PFSK-1 (cell line): Measurements from ENCODE around the gene CD274.

Experiments
- FOXP2 ChIP-seq: optimal IDR thresholded peaks from 2 replicates; pipeline ENCODE3; 2011; ENCODE audit warnings: borderline replicate concordance, control low read depth, inconsistent platforms; ENCODE audit not compliant: insufficient read depth; ENCODE audit errors: extremely low read length, extremely low read depth
- POLR2AphosphoS5 ChIP-seq: IDR thresholded peaks from 2 replicates; pipeline ENCODE4 v1.6.1; 2012; ENCODE audit warnings: low read depth, mild to moderate bottlenecking, control low read depth, low read length, moderate library complexity
- SIN3A ChIP-seq: IDR thresholded peaks from 2 replicates; pipeline ENCODE4 v1.6.1; 2012; ENCODE audit warnings: mild to moderate bottlenecking, low read length, moderate library complexity, borderline replicate concordance; ENCODE audit not compliant: insufficient read depth
- TAF1 ChIP-seq: IDR thresholded peaks from 2 replicates; pipeline ENCODE4 v1.6.1; 2012; ENCODE audit warnings: low read length, control low read depth, borderline replicate concordance; ENCODE audit not compliant: insufficient read depth
- TF ChIP-seq, protein P1 (sequence below), 2 experiments: IDR thresholded peaks; 2 replicates each; pipeline versions ENCODE4 v1.6.1 to v1.8.0; 2011 to 2012; ENCODE audit warnings: low read depth in 2 of 2, low read length in 2 of 2, control low read depth in 1 of 2, inconsistent platforms in 1 of 2, mild to moderate bottlenecking in 1 of 2, moderate library complexity in 1 of 2; ENCODE audit not compliant: insufficient read depth in 1 of 2

CD274 gene

DNA sequence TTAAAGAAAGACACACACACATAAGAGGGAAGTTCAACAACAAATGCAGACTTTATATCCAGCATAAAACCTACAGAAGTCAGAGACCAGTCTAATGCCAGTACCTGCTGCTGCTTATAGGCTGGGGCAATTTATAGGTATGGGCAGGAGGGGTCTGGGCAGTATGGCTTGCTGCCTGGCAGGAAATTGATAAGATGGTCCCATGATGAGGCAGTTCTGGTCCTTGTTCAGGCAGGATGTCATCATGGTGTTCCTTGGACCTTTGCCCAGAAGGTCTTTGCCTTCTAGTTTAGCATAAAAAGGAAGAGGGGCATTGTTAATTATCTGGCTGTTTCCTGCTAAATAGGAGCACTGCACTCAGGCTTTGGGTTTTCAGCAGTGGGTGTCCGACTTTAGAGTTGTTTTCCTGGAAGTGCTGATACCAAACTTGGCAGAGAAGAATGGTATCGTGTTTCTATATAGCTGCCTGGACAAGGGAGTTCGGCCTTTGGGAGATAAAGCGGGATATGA lies 49.6 kb downstream of the CD274 start:
- TF ChIP-seq TAF1 = no peak
- TF ChIP-seq, protein P1, sequence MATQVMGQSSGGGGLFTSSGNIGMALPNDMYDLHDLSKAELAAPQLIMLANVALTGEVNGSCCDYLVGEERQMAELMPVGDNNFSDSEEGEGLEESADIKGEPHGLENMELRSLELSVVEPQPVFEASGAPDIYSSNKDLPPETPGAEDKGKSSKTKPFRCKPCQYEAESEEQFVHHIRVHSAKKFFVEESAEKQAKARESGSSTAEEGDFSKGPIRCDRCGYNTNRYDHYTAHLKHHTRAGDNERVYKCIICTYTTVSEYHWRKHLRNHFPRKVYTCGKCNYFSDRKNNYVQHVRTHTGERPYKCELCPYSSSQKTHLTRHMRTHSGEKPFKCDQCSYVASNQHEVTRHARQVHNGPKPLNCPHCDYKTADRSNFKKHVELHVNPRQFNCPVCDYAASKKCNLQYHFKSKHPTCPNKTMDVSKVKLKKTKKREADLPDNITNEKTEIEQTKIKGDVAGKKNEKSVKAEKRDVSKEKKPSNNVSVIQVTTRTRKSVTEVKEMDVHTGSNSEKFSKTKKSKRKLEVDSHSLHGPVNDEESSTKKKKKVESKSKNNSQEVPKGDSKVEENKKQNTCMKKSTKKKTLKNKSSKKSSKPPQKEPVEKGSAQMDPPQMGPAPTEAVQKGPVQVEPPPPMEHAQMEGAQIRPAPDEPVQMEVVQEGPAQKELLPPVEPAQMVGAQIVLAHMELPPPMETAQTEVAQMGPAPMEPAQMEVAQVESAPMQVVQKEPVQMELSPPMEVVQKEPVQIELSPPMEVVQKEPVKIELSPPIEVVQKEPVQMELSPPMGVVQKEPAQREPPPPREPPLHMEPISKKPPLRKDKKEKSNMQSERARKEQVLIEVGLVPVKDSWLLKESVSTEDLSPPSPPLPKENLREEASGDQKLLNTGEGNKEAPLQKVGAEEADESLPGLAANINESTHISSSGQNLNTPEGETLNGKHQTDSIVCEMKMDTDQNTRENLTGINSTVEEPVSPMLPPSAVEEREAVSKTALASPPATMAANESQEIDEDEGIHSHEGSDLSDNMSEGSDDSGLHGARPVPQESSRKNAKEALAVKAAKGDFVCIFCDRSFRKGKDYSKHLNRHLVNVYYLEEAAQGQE (IDR thresholded peaks at IDR 0.05; ENCODE audit: insufficient read depth in 1 of 2, low read depth in 2 of 2, low read length in 2 of 2) = no peak
- no peak for TF ChIP-seq SIN3A

GRCh38 chr9:5500441-5501235 lies 50.3 kb downstream of the CD274 start:
- TF ChIP-seq POLR2AphosphoS5 = no peak
- TF ChIP-seq SIN3A = no peak
- no peak for TF ChIP-seq TAF1
- TF ChIP-seq, protein P1 (IDR thresholded peaks at IDR 0.05; ENCODE audit: insufficient read depth in 1 of 2, low read depth in 2 of 2, low read length in 2 of 2) = no peak
- no peak for TF ChIP-seq FOXP2

GRCh38 chr9:5502553-5502952 lies 52.2 kb downstream of the CD274 start:
- TF ChIP-seq FOXP2 (no peak), POLR2AphosphoS5 (no peak), SIN3A (no peak), TAF1 (no peak)
- TF ChIP-seq, protein P1 (IDR thresholded peaks at IDR 0.05; ENCODE audit: insufficient read depth in 1 of 2, low read depth in 2 of 2, low read length in 2 of 2) = no peak

- TF ChIP-seq POLR2AphosphoS5 (no peak), SIN3A (no peak), TAF1 (no peak), FOXP2 (no peak)
- TF ChIP-seq, protein P1 (IDR thresholded peaks at IDR 0.05; ENCODE audit: insufficient read depth in 1 of 2, low read depth in 2 of 2, low read length in 2 of 2) = no peak
Observed at GRCh38 chr9:5509573-5509972, 59.2 kb downstream of the CD274 start.

- TF ChIP-seq SIN3A (no peak), FOXP2 (no peak), POLR2AphosphoS5 (no peak), TAF1 (no peak)
- TF ChIP-seq, protein P1 (IDR thresholded peaks at IDR 0.05; ENCODE audit: insufficient read depth in 1 of 2, low read depth in 2 of 2, low read length in 2 of 2) = no peak
Observed at GRCh38 chr9:5510360-5510931, 60.1 kb downstream of the CD274 start, which contains the start of gene PDCD1LG2. TSS of gene PDCD1LG2 (plus strand) at chr9:5510531. CDS start at chr9:5522547, 12,016 bp downstream.
